Pancreas (tissue), 10 donors: ENCODE data around the gene DMXL2. TPM values are rescaled to one million over a fixed set of nuclear protein-coding genes. Genes with fewer than 3 reads are reported as not detected.

ENCODE experiments used
- ATAC-seq, 4 donors: fragments of 200-7000 bp; cut with Tn5 transposase; one replicate each; pipeline versions ENCODE4 v1.8.0 to v1.9.1; 2020; ENCODE audit warnings: mild to moderate bottlenecking in 4 of 4, moderate library complexity in 4 of 4
- DNase-seq, 6 donors: peaks; one replicate each; pipeline ENCODE4 v3.0.0-alpha.2; 2020
- FAIRE-seq: peaks from 2 replicates; lab custom pipeline; 2012; peaks lifted over from hg19 to GRCh38; lab: Jason Lieb, UNC
- H3K27ac ChIP-seq, 4 donors: fragments of 200-600 bp; sonication (generic); 1 replicate in 3 of 4; 2 replicates in 1 of 4; pipeline versions ENCODE4 v1.5.0 to v1.8.0; 2020
- H3K27me3 ChIP-seq, 4 donors: fragments of 200-600 bp; one replicate each; pipeline ENCODE4 v1.8.0; 2021
- H3K36me3 ChIP-seq, 3 donors: fragments of 200-600 bp; sonication (generic) in 1 of 3; one replicate each; pipeline versions ENCODE4 v1.5.0 to v1.8.0; 2020 to 2021
- H3K4me1 ChIP-seq, 3 donors: fragments of 200-600 bp; one replicate each; pipeline ENCODE4 v1.8.0; 2021
- H3K4me3 ChIP-seq, 4 donors: fragments of 200-600 bp; sonication (generic) in 2 of 4; one replicate each; pipeline versions ENCODE4 v1.5.0 to v1.8.0; 2020 to 2021
- H3K9me3 ChIP-seq, 4 donors: fragments of 200-600 bp; one replicate each; pipeline ENCODE4 v1.8.0; 2021
- WGBS, 2 donors: extraction: QIAGEN DNeasy Blood & Tissue Kit; methylation state at CpG; one replicate each; pipeline ENCODE4 v1.1.7; 2013; 5-methylcytosine and 5-hydroxymethylcytosine counted together
- intact Hi-C, 3 donors: fragments of 100-400 bp; cut with DNase I; formaldehyde crosslinking; loops; one replicate each; pipeline versions ENCODE4 v1.11.1 to v1.14.2; 2022
- polyA plus RNA-seq, 2 donors: library from polyadenylated mRNA; stranded (reverse); fragments of 200-250 nt; gene quantifications; one replicate each; pipeline ENCODE4 v1.2.3, GENCODE V29; 2013
- total RNA-seq, 6 donors: library from RNA; stranded (reverse); fragmentation: NEBNext Ultra II Directional in 4 of 6; extraction: Animal tissue kit (Norgen Biotek cat#: 25700) in 4 of 6; gene quantifications; one replicate each; pipeline versions ENCODE4 v1.2.1 to v1.2.4, GENCODE V29; 2021 to 2023
- TF ChIP-seq, protein P1 (sequence below), 4 donors: fragments of 200-600 bp; sonication (generic) in 3 of 4; IDR thresholded peaks; one replicate each; pipeline versions ENCODE4 v1.5.0 to v1.8.0; 2021; ENCODE audit warnings: antibody characterized with exemption in 4 of 4
- donor health status: healthy with polysubstance abuse.
- donor health status: DM: no; HTN: no; CAD: no; lungs with moderate emphysema.
- donor health status: DM: no; HTN: no; CAD: no.
- donor health status: control.
- donor health status: control.
- donor health status: Bipolar disorder and iron deficiency.
- donor health status: DM: yes; HTN: yes; CAD: no.
- donor health status: DM: no; HTN: no; CAD: no.
- donor health status: DM: no; HTN: no; CAD: no.
- donor health status: DM: yes; HTN: yes; CAD: no.

Gene DMXL2
- total and polyA plus RNA-seq, 8 donors = 6.6 to 31.8 (median 12.1) TPM

DNA sequence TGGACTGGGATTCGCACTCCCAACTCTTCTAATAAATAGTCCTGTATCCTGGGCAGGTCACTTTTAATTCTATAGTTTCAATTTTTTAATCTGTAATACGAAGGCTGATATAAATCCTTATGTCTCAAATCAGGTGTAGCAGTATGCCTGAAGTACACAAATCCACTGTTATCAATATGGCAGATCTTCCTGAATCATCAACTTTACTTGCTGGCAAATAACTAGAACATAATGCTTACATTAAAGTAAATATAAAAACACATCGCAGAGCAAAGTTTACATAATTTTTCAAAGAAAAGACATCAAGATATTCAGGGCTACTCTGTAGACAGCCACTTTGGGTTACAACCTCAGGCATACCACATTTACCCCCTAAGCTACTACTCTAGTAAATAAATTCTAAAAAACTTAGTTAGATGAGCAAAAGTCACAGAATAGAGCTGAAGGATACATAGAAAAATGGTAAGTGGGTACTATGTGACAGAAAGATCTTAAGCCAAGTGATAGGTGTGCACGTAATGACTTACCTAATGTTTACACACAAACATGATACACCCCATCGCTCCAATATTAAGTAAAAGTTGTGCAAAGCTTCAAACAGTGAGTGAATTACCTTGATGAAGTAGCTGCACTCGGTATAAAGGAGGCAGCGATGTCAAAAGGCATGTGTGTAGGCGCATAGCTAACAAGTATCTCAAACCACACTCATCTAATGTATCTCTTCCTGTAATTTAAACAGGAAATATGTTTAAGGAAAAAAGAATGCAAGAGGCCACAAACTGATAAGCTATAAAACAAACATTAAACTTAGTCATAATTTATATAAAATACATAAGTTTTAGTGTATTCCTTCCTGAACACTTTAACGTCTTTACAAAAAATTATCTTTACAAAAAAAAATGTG, 127.9 kb downstream of the DMXL2 start:
- TF ChIP-seq, protein P1, sequence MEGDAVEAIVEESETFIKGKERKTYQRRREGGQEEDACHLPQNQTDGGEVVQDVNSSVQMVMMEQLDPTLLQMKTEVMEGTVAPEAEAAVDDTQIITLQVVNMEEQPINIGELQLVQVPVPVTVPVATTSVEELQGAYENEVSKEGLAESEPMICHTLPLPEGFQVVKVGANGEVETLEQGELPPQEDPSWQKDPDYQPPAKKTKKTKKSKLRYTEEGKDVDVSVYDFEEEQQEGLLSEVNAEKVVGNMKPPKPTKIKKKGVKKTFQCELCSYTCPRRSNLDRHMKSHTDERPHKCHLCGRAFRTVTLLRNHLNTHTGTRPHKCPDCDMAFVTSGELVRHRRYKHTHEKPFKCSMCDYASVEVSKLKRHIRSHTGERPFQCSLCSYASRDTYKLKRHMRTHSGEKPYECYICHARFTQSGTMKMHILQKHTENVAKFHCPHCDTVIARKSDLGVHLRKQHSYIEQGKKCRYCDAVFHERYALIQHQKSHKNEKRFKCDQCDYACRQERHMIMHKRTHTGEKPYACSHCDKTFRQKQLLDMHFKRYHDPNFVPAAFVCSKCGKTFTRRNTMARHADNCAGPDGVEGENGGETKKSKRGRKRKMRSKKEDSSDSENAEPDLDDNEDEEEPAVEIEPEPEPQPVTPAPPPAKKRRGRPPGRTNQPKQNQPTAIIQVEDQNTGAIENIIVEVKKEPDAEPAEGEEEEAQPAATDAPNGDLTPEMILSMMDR (IDR thresholded peaks at IDR 0.05) = no peak
- ATAC-seq (peak in 1 of 4 donors; percentile 15), DNase-seq (no peak), FAIRE-seq (no peak)
- Histone ChIP-seq H3K4me3 (no peak overlapping the region), H3K27ac (peak overlapping the region in 2 of 4 donors; percentile 55 to 56), H3K27me3 (no peaks in the 10 kb centered on the region), H3K36me3 (no peaks in the 10 kb centered on the region), H3K9me3 (no peaks in the 10 kb centered on the region), H3K4me1 (peaks cover 20 to 30% (median 24%) of the 10 kb centered on the region in 3 donors)
- 58 to 62% methylated on average over 9 of the region's 9 CpGs for WGBS, 2 donors
- intact Hi-C loops = no loop called here

- Histone ChIP-seq H3K9me3 (no peaks in the 10 kb centered on the region), H3K27me3 (no peaks in the 10 kb centered on the region), H3K27ac (peak overlapping the region in 2 of 4 donors; percentile 55 to 56), H3K36me3 (peaks cover 0 to 4% (median 0%) of the 10 kb centered on the region in 3 donors), H3K4me1 (peaks cover 20 to 30% (median 24%) of the 10 kb centered on the region in 3 donors), H3K4me3 (no peak overlapping the region)
- TF ChIP-seq, protein P1 (IDR thresholded peaks at IDR 0.05) = no peak
- 31 to 35% methylated on average over 2 of the region's 2 CpGs for WGBS, 2 donors
- ATAC-seq = peak; percentile 76 to 86 (median 80)
- FAIRE-seq = no peak
- intact Hi-C loops = no loop called here
- DNase-seq = no peak
These were observed 128.7 kb downstream of the DMXL2 start for GRCh38 chr15:51493892-51494291.

- FAIRE-seq = no peak
- Histone ChIP-seq H3K27me3 (no peaks in the 10 kb centered on the region), H3K4me1 (peaks cover 20 to 30% (median 24%) of the 10 kb centered on the region in 3 donors), H3K9me3 (no peaks in the 10 kb centered on the region), H3K27ac (peak overlapping the region in 2 of 4 donors; percentile 55 to 56), H3K36me3 (peaks cover 0 to 6% (median 0%) of the 10 kb centered on the region in 3 donors), H3K4me3 (no peak overlapping the region)
- peak; percentile 35 to 70 (median 56) for ATAC-seq
- 13 to 18% methylated on average over 4 of the region's 4 CpGs for WGBS, 2 donors
- intact Hi-C loops = no loop called here
- peak in 2 of 6 donors; percentile 19 to 29 for DNase-seq
- TF ChIP-seq, protein P1 (IDR thresholded peaks at IDR 0.05) = no peak
These were observed 130.0 kb downstream of the DMXL2 start for GRCh38 chr15:51492528-51492927.

DNA sequence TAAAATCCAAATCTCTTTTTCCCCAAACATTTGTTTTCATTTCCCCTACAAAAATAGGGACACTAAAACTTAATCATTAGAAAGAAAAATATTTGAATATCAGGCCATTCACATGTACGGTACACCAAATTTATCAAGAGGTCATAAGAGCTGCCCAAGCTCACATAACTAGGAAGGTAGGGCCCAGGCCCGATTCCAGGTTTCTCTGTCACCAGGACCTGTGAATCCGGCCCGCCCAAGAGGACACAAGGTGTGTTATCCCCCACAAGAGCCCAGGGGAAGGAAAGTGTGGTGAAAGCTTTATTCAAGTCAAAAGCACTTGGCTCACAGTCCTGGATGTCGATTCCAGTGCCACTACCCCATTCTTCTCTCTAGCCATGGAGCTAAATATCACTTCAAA, 130.6 kb downstream of the DMXL2 start:
- intact Hi-C loops = no loop called here
- TF ChIP-seq, protein P1 (IDR thresholded peaks at IDR 0.05) = no peak
- H3K27me3 ChIP-seq = no peaks in the 10 kb centered on the region
- H3K4me1 ChIP-seq = peaks cover 20 to 30% (median 24%) of the 10 kb centered on the region in 3 donors
- 71 to 72% methylated on average over 5 of the region's 5 CpGs for WGBS, 2 donors
- FAIRE-seq = no peak
- ATAC-seq = peak in 3 of 4 donors; percentile 5 to 20 (median 10)
- no peak overlapping the region for H3K4me3 ChIP-seq
- no peak for DNase-seq
- H3K27ac ChIP-seq = peak overlapping the region in 2 of 4 donors; percentile 55 to 56
- no peaks in the 10 kb centered on the region for H3K9me3 ChIP-seq
- peaks cover 0 to 6% (median 0%) of the 10 kb centered on the region in 3 donors for H3K36me3 ChIP-seq
